Vagina (tissue), 2 donors: ENCODE data around the gene SCD5.

Experiments
- POLR2A ChIP-seq, 2 donors: fragments of 450-650 bp; IDR thresholded peaks; one replicate each; pipeline ENCODE4 v1.6.1; 2017; ENCODE audit warnings: antibody characterized with exemption in 2 of 2, mild to moderate bottlenecking in 2 of 2, moderate library complexity in 2 of 2
- POLR2AphosphoS5 ChIP-seq, 2 donors: sonication (generic); formaldehyde crosslinking; IDR thresholded peaks; one replicate each; pipeline ENCODE4 v1.9.0; 2017; ENCODE audit warnings: antibody characterized with exemption in 2 of 2, mild to moderate bottlenecking in 2 of 2, low read depth in 1 of 2; ENCODE audit not compliant: insufficient read depth in 1 of 2

- TF ChIP-seq POLR2AphosphoS5 (IDR thresholded peaks at IDR 0.05; ENCODE audit: insufficient read depth in 1 of 2, low read depth in 1 of 2) (no peak), POLR2A (IDR thresholded peaks at IDR 0.05) (no peak)
These were observed 42.5 kb downstream of the SCD5 start for GRCh38 chr4:82756061-82756460.
